ENCODE results near the gene GTF2B.

GRCh38 chr1:88936760-88937342, 45.5 kb upstream of the GTF2B start:
- TF ChIP-seq EZH2phosphoT487 (IDR thresholded peaks at IDR 0.05; ENCODE audit: low read depth), result no peak
- TF ChIP-seq CTCF (IDR thresholded peaks at IDR 0.05; ENCODE audit: low read depth, low read length), result no peak

Data from OCI-LY3 (cell line).